ENCODE measurements around the gene FAM78A.

GRCh38 chr9:131312246-131312645, 35.9 kb upstream of the FAM78A start:
- TF ChIP-seq EZH2 (IDR thresholded peaks at IDR 0.05; ENCODE audit: low read depth), result no peak
- no peak for TF ChIP-seq CTCF (conservative IDR thresholded peaks at IDR 0.05)

Measured in PC-9 (cell line).